NOMO-1 treated with DMSO at 0.1 percent for 48 hours (cell line): Measurements from ENCODE around the gene ZBTB5.

Experiments used
- DNase-seq: peaks from one replicate; lab custom pipeline; 2025; ENCODE audit not compliant: unreplicated experiment; lab: John Stamatoyannopoulos, UW

The ZBTB5 gene

GRCh38 chr9:37453827-37454226 is 11.4 kb downstream of the ZBTB5 start:
- no peak for DNase-seq

GRCh38 chr9:37452611-37453010 is 12.6 kb downstream of the ZBTB5 start:
- no peak for DNase-seq

GRCh38 chr9:37451628-37452027 is 13.6 kb downstream of the ZBTB5 start:
- DNase-seq, result no peak

GRCh38 chr9:37449862-37450632 is 15.2 kb downstream of the ZBTB5 start:
- no peak for DNase-seq

GRCh38 chr9:37447111-37447510 is 18.1 kb downstream of the ZBTB5 start:
- no peak for DNase-seq

- DNase-seq, result no peak
Measured at GRCh38 chr9:37446401-37446800, 18.8 kb downstream of the ZBTB5 start.

GRCh38 chr9:37445832-37446231 is 19.4 kb downstream of the ZBTB5 start:
- DNase-seq, result no peak

- DNase-seq, result no peak
Measured at GRCh38 chr9:37444890-37445289, 20.4 kb downstream of the ZBTB5 start.

- no peak for DNase-seq
Measured at GRCh38 chr9:37443566-37443965, 21.7 kb downstream of the ZBTB5 start.

- no peak for DNase-seq
Measured at GRCh38 chr9:37442556-37442955, 22.7 kb downstream of the ZBTB5 start.

GRCh38 chr9:37441776-37442370 is 23.4 kb downstream of the ZBTB5 start:
- no peak for DNase-seq

GRCh38 chr9:37438359-37438758 is 26.9 kb downstream of the ZBTB5 start:
- DNase-seq, result no peak

- DNase-seq, result no peak
Measured at GRCh38 chr9:37437621-37438020, 27.6 kb downstream of the ZBTB5 start.

GRCh38 chr9:37437010-37437409 is 28.2 kb downstream of the ZBTB5 start:
- no peak for DNase-seq

GRCh38 chr9:37436540-37436939 is 28.7 kb downstream of the ZBTB5 start:
- DNase-seq, result no peak

GRCh38 chr9:37433867-37434371 is 31.3 kb downstream of the ZBTB5 start:
- no peak for DNase-seq

GRCh38 chr9:37432020-37432419 is 33.2 kb downstream of the ZBTB5 start:
- no peak for DNase-seq

- DNase-seq, result no peak
Measured at GRCh38 chr9:37430841-37431597, 34.2 kb downstream of the ZBTB5 start.

GRCh38 chr9:37429441-37430285 is 35.6 kb downstream of the ZBTB5 start:
- DNase-seq, result no peak

- DNase-seq, result no peak
Measured at GRCh38 chr9:37428345-37428744, 36.9 kb downstream of the ZBTB5 start.

GRCh38 chr9:37426846-37427245 is 38.4 kb downstream of the ZBTB5 start:
- DNase-seq, result no peak
